ENCODE measurements around the gene EDARADD. TPM values are rescaled to one million over a fixed set of nuclear protein-coding genes. Genes with fewer than 3 reads are reported as not detected.

Gene EDARADD
- polyA plus RNA-seq, 4 donors = 1.3 to 8.6 (median 6.8) TPM

Other genes starting within 250 kb of the EDARADD start
- gene ERO1B, start 112.3 kb upstream of the EDARADD start, polyA plus RNA-seq (ENCODE audit: insufficient read length in 4 of 4) = 10 to 100 TPM in 3 of 4 donors, 1 to 10 TPM in 1; 6.1 to 15.1 (median 12.9) TPM
- gene LGALS8, start 129.7 kb downstream of the EDARADD start, polyA plus RNA-seq (ENCODE audit: insufficient read length in 4 of 4) = 10 to 100 TPM; 67.6 to 91.6 (median 82.6) TPM
- gene HEATR1, start 210.2 kb downstream of the EDARADD start, polyA plus RNA-seq (ENCODE audit: insufficient read length in 4 of 4) = 10 to 100 TPM; 22.8 to 30.5 (median 29.6) TPM